ENCODE data around the gene DHX15.

DHX15 gene

DNA sequence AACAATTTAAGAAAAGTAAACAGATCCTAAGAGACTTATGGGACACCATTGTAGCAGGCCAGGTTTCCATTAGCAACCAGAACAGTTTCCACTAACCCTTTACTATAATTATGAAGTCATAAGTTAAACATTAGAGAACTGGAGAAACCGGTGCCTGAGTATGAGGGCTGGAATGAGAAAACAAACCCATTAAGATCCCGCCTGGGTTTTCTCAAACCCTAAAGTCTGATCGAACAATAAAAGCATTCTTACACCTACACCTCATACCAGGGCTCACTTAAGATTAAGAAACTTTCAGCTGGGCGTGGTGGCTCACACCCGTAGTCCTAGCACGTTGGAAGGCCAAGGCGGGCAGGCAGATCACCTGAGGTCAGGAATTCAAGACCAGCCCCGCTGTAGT is 13.7 kb upstream of the DHX15 start:
- no CpG with 5 or more reads among the region's 8 CpGs for WGBS, 2 donors (ENCODE audit: extremely low coverage in 2 of 2, insufficient read length in 2 of 2, insufficient replicate concordance in 1 of 2)
- Histone ChIP-seq H4K91ac (ENCODE audit: low read depth, low read length, poor library complexity) (no peak overlapping the region), H2BK12ac (ENCODE audit: low read length) (no peak overlapping the region), H3K4me2 (ENCODE audit: insufficient read depth, low read length, poor library complexity, severe bottlenecking) (no peak overlapping the region), H2BK15ac (ENCODE audit: low read length) (no peak overlapping the region), H3K4ac (ENCODE audit: low read length) (no peak overlapping the region), H3K4me1 (ENCODE audit: control insufficient read depth in 2 of 2, insufficient read depth in 1 of 2, low read depth in 1 of 2, low read length in 2 of 2) (no peaks in the 10 kb centered on the region), H2BK120ac (ENCODE audit: low read depth, low read length) (no peak overlapping the region), H4K8ac (ENCODE audit: low read depth, low read length) (no peak overlapping the region), H3K9ac (ENCODE audit: low read depth, low read length, poor library complexity) (no peak overlapping the region), H3K18ac (ENCODE audit: low read length) (no peak overlapping the region), H2AFZ (ENCODE audit: low read length) (no peak overlapping the region), H3K23ac (ENCODE audit: low read depth, low read length, poor library complexity) (no peak overlapping the region), H3K9me3 (replicated peaks in 1 of 2; ENCODE audit: control insufficient read depth in 2 of 2, insufficient read depth in 1 of 2, low read depth in 1 of 2, low read length in 2 of 2) (no peaks in the 10 kb centered on the region), H3K4me3 (ENCODE audit: low read length in 2 of 2) (no peak overlapping the region), H3K14ac (ENCODE audit: low read length) (no peak overlapping the region), H3K79me1 (ENCODE audit: low read depth, low read length) (no peaks in the 10 kb centered on the region), H3K36me3 (replicated peaks in 1 of 2; ENCODE audit: control insufficient read depth in 2 of 2, insufficient read depth in 2 of 2, low read length in 2 of 2) (no peaks in the 10 kb centered on the region), H2BK5ac (ENCODE audit: low read length) (no peak overlapping the region), H2AK5ac (ENCODE audit: low read depth, low read length) (no peak overlapping the region), H3K27ac (replicated peaks; ENCODE audit: low read length) (no peak overlapping the region), H3K27me3 (ENCODE audit: control insufficient read depth in 3 of 3, insufficient read depth in 3 of 3, low read depth in 1 of 3, low read length in 3 of 3) (peaks cover 0 to 7% (median 0%) of the 10 kb centered on the region in 3 experiments)
- no peak for DNase-seq (ENCODE audit: low spot score)

GRCh38 chr4:24595659-24596058 is 11.3 kb upstream of the DHX15 start:
- Histone ChIP-seq H3K23ac (ENCODE audit: low read depth, low read length, poor library complexity) (no peak overlapping the region), H3K4ac (ENCODE audit: low read length) (no peak overlapping the region), H3K9ac (ENCODE audit: low read depth, low read length, poor library complexity) (no peak overlapping the region), H3K79me1 (ENCODE audit: low read depth, low read length) (no peaks in the 10 kb centered on the region), H2BK12ac (ENCODE audit: low read length) (no peak overlapping the region), H3K4me1 (ENCODE audit: control insufficient read depth in 2 of 2, insufficient read depth in 1 of 2, low read depth in 1 of 2, low read length in 2 of 2) (no peaks in the 10 kb centered on the region), H2BK5ac (ENCODE audit: low read length) (no peak overlapping the region), H3K9me3 (replicated peaks in 1 of 2; ENCODE audit: control insufficient read depth in 2 of 2, insufficient read depth in 1 of 2, low read depth in 1 of 2, low read length in 2 of 2) (no peaks in the 10 kb centered on the region), H3K4me3 (ENCODE audit: low read length in 2 of 2) (no peak overlapping the region), H3K36me3 (replicated peaks in 1 of 2; ENCODE audit: control insufficient read depth in 2 of 2, insufficient read depth in 2 of 2, low read length in 2 of 2) (no peaks in the 10 kb centered on the region), H3K27me3 (ENCODE audit: control insufficient read depth in 3 of 3, insufficient read depth in 3 of 3, low read depth in 1 of 3, low read length in 3 of 3) (no peaks in the 10 kb centered on the region), H3K18ac (ENCODE audit: low read length) (no peak overlapping the region), H2AFZ (ENCODE audit: low read length) (no peak overlapping the region), H4K91ac (ENCODE audit: low read depth, low read length, poor library complexity) (no peak overlapping the region), H3K27ac (replicated peaks; ENCODE audit: low read length) (no peak overlapping the region), H2BK15ac (ENCODE audit: low read length) (no peak overlapping the region), H2BK120ac (ENCODE audit: low read depth, low read length) (no peak overlapping the region), H3K4me2 (ENCODE audit: insufficient read depth, low read length, poor library complexity, severe bottlenecking) (no peak overlapping the region), H4K8ac (ENCODE audit: low read depth, low read length) (no peak overlapping the region), H3K14ac (ENCODE audit: low read length) (no peak overlapping the region), H2AK5ac (ENCODE audit: low read depth, low read length) (no peak overlapping the region)
- WGBS, 2 donors (ENCODE audit: extremely low coverage in 2 of 2, insufficient read length in 2 of 2, insufficient replicate concordance in 1 of 2), result no CpG with 5 or more reads among the region's 2 CpGs
- DNase-seq (ENCODE audit: low spot score), result no peak

DNA sequence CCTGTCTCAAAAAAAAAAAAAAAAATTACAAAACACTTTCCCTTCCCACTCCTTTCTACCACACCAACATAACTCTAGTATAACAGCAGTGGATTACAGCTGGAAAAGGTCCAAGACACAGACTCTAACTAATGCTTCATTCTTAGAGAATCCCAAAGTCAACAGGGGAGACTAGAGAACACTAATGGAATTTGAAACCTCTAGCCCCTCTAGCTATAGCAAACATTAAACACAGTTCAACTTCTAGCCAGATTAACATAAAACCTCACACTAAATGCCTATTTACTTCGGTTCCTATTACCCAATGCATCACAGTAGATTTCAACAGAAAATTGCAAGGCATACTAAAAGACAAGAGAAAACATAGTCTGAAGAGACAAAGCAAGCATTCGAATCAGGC is 10.5 kb upstream of the DHX15 start:
- no peak overlapping the region for H2BK15ac ChIP-seq (ENCODE audit: low read length)
- no peak for DNase-seq (ENCODE audit: low spot score)

GRCh38 chr4:24589448-24589847 is 5.1 kb upstream of the DHX15 start:
- no peak overlapping the region for H3K4me2 ChIP-seq (ENCODE audit: insufficient read depth, low read length, poor library complexity, severe bottlenecking)
- no peak overlapping the region for H3K9ac ChIP-seq (ENCODE audit: low read depth, low read length, poor library complexity)
- DNase-seq (ENCODE audit: low spot score), result no peak
- H3K4ac ChIP-seq (ENCODE audit: low read length), result no peak overlapping the region
- H3K4me1 ChIP-seq (ENCODE audit: control insufficient read depth in 2 of 2, insufficient read depth in 1 of 2, low read depth in 1 of 2, low read length in 2 of 2), result no peaks in the 10 kb centered on the region
- no peak overlapping the region for H3K18ac ChIP-seq (ENCODE audit: low read length)
- no peaks in the 10 kb centered on the region for H3K36me3 ChIP-seq (replicated peaks in 1 of 2; ENCODE audit: control insufficient read depth in 2 of 2, insufficient read depth in 2 of 2, low read length in 2 of 2)
- no peak overlapping the region for H3K4me3 ChIP-seq (ENCODE audit: low read length in 2 of 2)
- no peak overlapping the region for H2BK5ac ChIP-seq (ENCODE audit: low read length)
- H3K79me1 ChIP-seq (ENCODE audit: low read depth, low read length), result no peaks in the 10 kb centered on the region
- WGBS, 2 donors (ENCODE audit: extremely low coverage in 2 of 2, insufficient read length in 2 of 2, insufficient replicate concordance in 1 of 2), result no CpG with 5 or more reads among the region's 2 CpGs
- no peak overlapping the region for H3K23ac ChIP-seq (ENCODE audit: low read depth, low read length, poor library complexity)
- H3K14ac ChIP-seq (ENCODE audit: low read length), result no peak overlapping the region
- H3K27me3 ChIP-seq (ENCODE audit: control insufficient read depth in 3 of 3, insufficient read depth in 3 of 3, low read depth in 1 of 3, low read length in 3 of 3), result no peaks in the 10 kb centered on the region
- H2AFZ ChIP-seq (ENCODE audit: low read length), result no peak overlapping the region
- H4K91ac ChIP-seq (ENCODE audit: low read depth, low read length, poor library complexity), result no peak overlapping the region
- H2BK120ac ChIP-seq (ENCODE audit: low read depth, low read length), result no peak overlapping the region
- peaks cover 3 to 4% of the 10 kb centered on the region in 2 donors for H3K9me3 ChIP-seq (replicated peaks in 1 of 2; ENCODE audit: control insufficient read depth in 2 of 2, insufficient read depth in 1 of 2, low read depth in 1 of 2, low read length in 2 of 2)
- H2AK5ac ChIP-seq (ENCODE audit: low read depth, low read length), result no peak overlapping the region
- no peak overlapping the region for H2BK15ac ChIP-seq (ENCODE audit: low read length)
- no peak overlapping the region for H3K27ac ChIP-seq (replicated peaks; ENCODE audit: low read length)
- no peak overlapping the region for H2BK12ac ChIP-seq (ENCODE audit: low read length)
- no peak overlapping the region for H4K8ac ChIP-seq (ENCODE audit: low read depth, low read length)

More for the DNA sequence above, 10.5 kb upstream of the DHX15 start:
- no peak overlapping the region for H2AK5ac ChIP-seq (ENCODE audit: low read depth, low read length)
- no peaks in the 10 kb centered on the region for H3K27me3 ChIP-seq (ENCODE audit: control insufficient read depth in 3 of 3, insufficient read depth in 3 of 3, low read depth in 1 of 3, low read length in 3 of 3)
- no CpG with 5 or more reads among the region's 2 CpGs for WGBS, 2 donors (ENCODE audit: extremely low coverage in 2 of 2, insufficient read length in 2 of 2, insufficient replicate concordance in 1 of 2)
- no peak overlapping the region for H2BK120ac ChIP-seq (ENCODE audit: low read depth, low read length)
- no peak overlapping the region for H2BK12ac ChIP-seq (ENCODE audit: low read length)
- H4K91ac ChIP-seq (ENCODE audit: low read depth, low read length, poor library complexity), result no peak overlapping the region
- H3K18ac ChIP-seq (ENCODE audit: low read length), result no peak overlapping the region
- H3K4me1 ChIP-seq (ENCODE audit: control insufficient read depth in 2 of 2, insufficient read depth in 1 of 2, low read depth in 1 of 2, low read length in 2 of 2), result no peaks in the 10 kb centered on the region
- H2BK5ac ChIP-seq (ENCODE audit: low read length), result no peak overlapping the region
- no peaks in the 10 kb centered on the region for H3K36me3 ChIP-seq (replicated peaks in 1 of 2; ENCODE audit: control insufficient read depth in 2 of 2, insufficient read depth in 2 of 2, low read length in 2 of 2)
- peaks cover 0 to 2% of the 10 kb centered on the region in 2 donors for H3K9me3 ChIP-seq (replicated peaks in 1 of 2; ENCODE audit: control insufficient read depth in 2 of 2, insufficient read depth in 1 of 2, low read depth in 1 of 2, low read length in 2 of 2)
- no peak overlapping the region for H3K23ac ChIP-seq (ENCODE audit: low read depth, low read length, poor library complexity)
- H3K27ac ChIP-seq (replicated peaks; ENCODE audit: low read length), result no peak overlapping the region
- no peaks in the 10 kb centered on the region for H3K79me1 ChIP-seq (ENCODE audit: low read depth, low read length)
- no peak overlapping the region for H3K14ac ChIP-seq (ENCODE audit: low read length)
- no peak overlapping the region for H4K8ac ChIP-seq (ENCODE audit: low read depth, low read length)
- no peak overlapping the region for H3K9ac ChIP-seq (ENCODE audit: low read depth, low read length, poor library complexity)
- no peak overlapping the region for H2AFZ ChIP-seq (ENCODE audit: low read length)
- H3K4ac ChIP-seq (ENCODE audit: low read length), result no peak overlapping the region
- H3K4me2 ChIP-seq (ENCODE audit: insufficient read depth, low read length, poor library complexity, severe bottlenecking), result no peak overlapping the region
- H3K4me3 ChIP-seq (ENCODE audit: low read length in 2 of 2), result no peak overlapping the region

Data from neuronal stem cell (in vitro differentiated cells).